GM12878 (cell line): Measurements from ENCODE around the gene AMIGO2. TPM values are rescaled to one million over a fixed set of nuclear protein-coding genes. Genes with fewer than 3 reads are reported as not detected.

Experiments used
- ATAC-seq: fragments of 200-7000 bp; cut with Tn5 transposase; 3 replicates; pipeline ENCODE4 v1.9.1; 2020; ENCODE audit warnings: mild to moderate bottlenecking, moderate library complexity
- BruUV-seq: library from RNA; stranded (reverse); fragments of 400-500 nt; replicated peaks from 2 replicates; lab custom pipeline; 2021; lab: Mats Ljungman, UMichigan
- CTCF ChIA-PET: fragments of 300-600 bp; sonication (Branson Sonifier 250); formaldehyde crosslinking; extraction: SDS; loops from one replicate; lab custom pipeline; 2021; ENCODE audit warnings: inconsistent platforms; lab: Yijun Ruan, JAX
- POLR2A ChIA-PET: fragments of 350-600 bp; formaldehyde crosslinking; extraction: SDS; loops from one replicate; lab custom pipeline; 2021; ENCODE audit warnings: inconsistent platforms; lab: Charles Lee
- RAD21 ChIA-PET: fragments of 300-600 bp; sonication (Branson Sonifier 250); formaldehyde crosslinking; loops from one replicate; lab custom pipeline; 2023; ENCODE audit warnings: antibody characterized with exemption; ENCODE audit not compliant: unreplicated experiment; lab: Charles Lee
- SMC1A ChIA-PET: fragments of 300-600 bp; sonication (Branson Sonifier 250); formaldehyde crosslinking; loops from one replicate; lab custom pipeline; 2023; ENCODE audit not compliant: unreplicated experiment, uncharacterized antibody; lab: Charles Lee
- DNase-seq: peaks from one replicate; pipeline ENCODE4 v3.0.0-alpha.2; 2011; ENCODE audit warnings: low read depth, low spot score
- FAIRE-seq: peaks from 3 replicates; lab custom pipeline; 2011; peaks lifted over from hg19 to GRCh38; lab: Jason Lieb, UNC
- H2AFZ ChIP-seq: 2 replicates; pipeline ENCODE4 v1.6.0; 2011; ENCODE audit warnings: low read depth, low read length, control low read depth; ENCODE audit not compliant: control insufficient read depth
- H3K27ac ChIP-seq: 2 replicates; pipeline ENCODE4 v1.5.1; 2011; ENCODE audit warnings: control low read depth; ENCODE audit not compliant: control insufficient read depth, insufficient read depth
- H3K27me3 ChIP-seq, 2 experiments: replicated peaks in 1 of 2; 2 replicates each; pipeline versions ENCODE4 v1.6.0 to v1.6.1; 2011; ENCODE audit warnings: low read length in 1 of 2; ENCODE audit not compliant: control insufficient read depth in 2 of 2, insufficient read depth in 2 of 2
- H3K36me3 ChIP-seq, 2 experiments: 2 replicates each; pipeline ENCODE4 v1.5.1; 2011; ENCODE audit warnings: low read length in 1 of 2; ENCODE audit not compliant: control insufficient read depth in 2 of 2, insufficient read depth in 2 of 2
- H3K4me1 ChIP-seq: 2 replicates; pipeline ENCODE4 v1.6.1; 2011; ENCODE audit warnings: mild to moderate bottlenecking, low read length, moderate library complexity, mixed read lengths; ENCODE audit not compliant: control insufficient read depth, insufficient read depth
- H3K4me2 ChIP-seq: 2 replicates; pipeline ENCODE4 v1.6.0; 2011; ENCODE audit warnings: control low read depth; ENCODE audit not compliant: control insufficient read depth, insufficient read depth
- H3K4me3 ChIP-seq: fragments of 200-600 bp; sonication (generic); 2 replicates; pipeline ENCODE4 v1.5.1; 2016
- H3K79me2 ChIP-seq: 2 replicates; pipeline ENCODE4 v1.6.0; 2011; ENCODE audit warnings: low read length; ENCODE audit not compliant: control insufficient read depth, insufficient read depth
- H3K9ac ChIP-seq: 2 replicates; pipeline ENCODE4 v1.8.0; 2011; ENCODE audit warnings: low read length, control low read depth, mixed read lengths; ENCODE audit not compliant: control insufficient read depth, insufficient read depth
- H3K9me3 ChIP-seq: replicated peaks from 3 replicates; pipeline ENCODE4 v1.5.1; 2011; ENCODE audit warnings: mild to moderate bottlenecking, low read length; ENCODE audit not compliant: control insufficient read depth, insufficient read depth
- H4K20me1 ChIP-seq: 2 replicates; pipeline ENCODE4 v1.6.0; 2011; ENCODE audit not compliant: control insufficient read depth, insufficient read depth
- ASH2L ChIP-seq: fragments of 300-600, 200-600 bp; sonication (generic); IDR thresholded peaks from 2 replicates; pipeline ENCODE4 v1.6.1; 2017; ENCODE audit warnings: low read depth, mild to moderate bottlenecking, borderline replicate concordance
- BCL3 ChIP-seq: IDR thresholded peaks from 2 replicates; pipeline ENCODE4 v1.6.1; 2011; ENCODE audit warnings: borderline replicate concordance, low read depth, mild to moderate bottlenecking, moderate library complexity, low read length; ENCODE audit not compliant: insufficient read depth, poor library complexity, severe bottlenecking
- CBX3 ChIP-seq: fragments of 200-600 bp; sonication (generic); IDR thresholded peaks from 2 replicates; pipeline ENCODE4 v1.6.1; 2016; ENCODE audit warnings: low read depth, borderline replicate concordance
- CEBPB ChIP-seq, 2 experiments: fragments of 150-350 bp in 1 of 2; IDR thresholded peaks; 2 replicates each; pipeline ENCODE4 v1.6.1; 2012 to 2014; ENCODE audit warnings: low read depth in 2 of 2, low read length in 2 of 2, borderline replicate concordance in 1 of 2, inconsistent platforms in 1 of 2
- HCFC1 ChIP-seq: fragments of 150-350 bp; IDR thresholded peaks from 2 replicates; pipeline ENCODE4 v1.6.1; 2014; ENCODE audit warnings: low read length
- MTA3 ChIP-seq: IDR thresholded peaks from 2 replicates; pipeline ENCODE4 v1.6.1; 2012; ENCODE audit warnings: low read length, inconsistent platforms, borderline replicate concordance
- NBN ChIP-seq: fragments of 450-650 bp; IDR thresholded peaks from 2 replicates; pipeline ENCODE4 v1.6.1; 2016
- PAX5 ChIP-seq: IDR thresholded peaks from 2 replicates; pipeline ENCODE4 v1.6.1; 2011; ENCODE audit warnings: low read depth, low read length, borderline replicate concordance
- POLR2AphosphoS5 ChIP-seq: IDR thresholded peaks from 2 replicates; pipeline ENCODE4 v1.6.1; 2011; ENCODE audit warnings: mild to moderate bottlenecking, low read length, inconsistent platforms
- SMC3 ChIP-seq: IDR thresholded peaks from 2 replicates; pipeline ENCODE4 v1.6.1; 2011; ENCODE audit warnings: low read length, improper control_type of control experiment, borderline replicate concordance
- STAT1 ChIP-seq: fragments of 450-650 bp; conservative IDR thresholded peaks from 2 replicates; pipeline ENCODE4 v1.6.1; 2014; ENCODE audit warnings: antibody characterized with exemption, mild to moderate bottlenecking
- WRNIP1 ChIP-seq: IDR thresholded peaks from 2 replicates; pipeline ENCODE4 v1.6.1; 2011; ENCODE audit warnings: low read depth, low read length, improper control_type of control experiment, borderline replicate concordance
- YBX1 ChIP-seq: fragments of 450-650 bp; IDR thresholded peaks from 2 replicates; pipeline ENCODE4 v1.6.1; 2016; ENCODE audit warnings: antibody characterized with exemption
- ZBTB33 ChIP-seq: fragments of 450-650 bp; IDR thresholded peaks from 2 replicates; pipeline ENCODE4 v1.6.1; 2017; ENCODE audit warnings: mild to moderate bottlenecking
- ZNF687 ChIP-seq: fragments of 450-650 bp; IDR thresholded peaks from 2 replicates; pipeline ENCODE4 v1.6.1; 2017; ENCODE audit warnings: mild to moderate bottlenecking, moderate library complexity
- ZSCAN29 ChIP-seq: fragments of 450-650 bp; IDR thresholded peaks from 2 replicates; pipeline ENCODE4 v1.6.1; 2017; ENCODE audit warnings: mild to moderate bottlenecking, moderate library complexity
- WGBS: methylation state at CpG from one replicate; pipeline ENCODE4 v1.1.6; 2016; ENCODE audit warnings: low lambda C conversion rate; ENCODE audit not compliant: insufficient replicate concordance, insufficient coverage; ENCODE audit errors: missing lambda C conversion rate; 5-methylcytosine and 5-hydroxymethylcytosine counted together
- in situ Hi-C: fragments of 300-500 bp; cut with MboI; formaldehyde crosslinking; loops from 9 replicates; pipeline ENCODE4 v1.14.3; 2018; ENCODE audit warnings: mixed read lengths
- intact Hi-C: fragments of 100-400 bp; cut with micrococcal nuclease; formaldehyde crosslinking; loops from one replicate; pipeline ENCODE4 v1.14.2; 2022; ENCODE audit not compliant: unreplicated experiment
- polyA plus RNA-seq, 11 experiments: library from polyadenylated mRNA; depleted of rRNA in 4 of 11; unstranded in 6 of 11; stranded (reverse) in 5 of 11; fragments of >200 nt; fragmentation: Nextera tagmentation in 4 of 11; fragmentation: Illumina TruSeq in 1 of 11; extraction: Ambion mirVana in 4 of 11; extraction: Trizol in 1 of 11; gene quantifications; 1 replicate in 1 of 11; 2 replicates in 10 of 11; pipeline versions ENCODE4 v1.2.1 to v1.2.3, GENCODE V29; 2011 to 2016; ENCODE audit warnings: inconsistent platforms in 2 of 11, missing spikeins in 2 of 11, low read depth in 1 of 11
- total RNA-seq, 4 experiments: library from RNA; depleted of rRNA in 3 of 4; stranded (reverse); fragments of >200 nt in 3 of 4; fragmentation: Illumina TruSeq in 1 of 4; extraction: Trizol in 1 of 4; gene quantifications; 2 replicates each; pipeline versions ENCODE4 v1.2.1 to v1.2.3, GENCODE V29; 2013 to 2021

AMIGO2 gene
- total and polyA plus RNA-seq, 10 of the 15 experiments (the other 5 are each of a cell fraction or from before 2014, with no cell fraction given), result 0.03 to 0.15 (median 0.11) TPM; not detected in 7

- SMC1A ChIA-PET, result interaction anchor here (2.5 kb wide), 1 partner anchor 230 kb away, joined by 9 read pairs; no protein-coding TSS in a partner anchor
- FAIRE-seq (no peak), ATAC-seq (no peak), DNase-seq (no peak)
- no TSS peak for BruUV-seq
- no peak overlapping the region for H3K4me2 ChIP-seq
- H3K79me2 ChIP-seq, result no peaks in the 10 kb centered on the region
- H3K4me1 ChIP-seq, result peaks cover 10% of the 10 kb centered on the region
- 58% methylated on average over 17 of the region's 17 CpGs for WGBS
- CTCF ChIA-PET, result interaction anchor here (0.8 to 2.8 kb wide), 4 partner anchors 9 to 320 kb away, joined by 3 to 12 read pairs (median 4); no protein-coding TSS in a partner anchor
- intact Hi-C loops (loop anchor here (2.0 kb wide), 1 partner anchor 229 kb away; no protein-coding TSS in a partner anchor), in situ Hi-C loops (no loop called here)
- H4K20me1 ChIP-seq, result no peaks in the 10 kb centered on the region
- H3K27ac ChIP-seq, result no peak overlapping the region
- H3K36me3 ChIP-seq, result no peaks in the 10 kb centered on the region
- TF ChIP-seq ZNF687 (no peak), NBN (no peak), PAX5 (no peak), ZBTB33 (no peak), MTA3 (no peak), POLR2AphosphoS5 (no peak), ZSCAN29 (no peak), WRNIP1 (no peak), STAT1 (no peak), CEBPB (IDR thresholded peaks at IDR 0.05; ENCODE audit: borderline replicate concordance in 1 of 2, low read depth in 2 of 2, low read length in 2 of 2) (no peak), YBX1 (no peak), CBX3 (no peak), SMC3 (no peak), ASH2L (no peak), HCFC1 (no peak), BCL3 (no peak)
- RAD21 ChIA-PET, result interaction anchor here (1.2 to 2.2 kb wide), 2 partner anchors 230 to 331 kb away, joined by 3 to 9 read pairs; no protein-coding TSS in a partner anchor
- no peaks in the 10 kb centered on the region for H3K9me3 ChIP-seq
- no peak overlapping the region for H2AFZ ChIP-seq
- POLR2A ChIA-PET, result no interaction called here
- no peak overlapping the region for H3K9ac ChIP-seq
- H3K27me3 ChIP-seq, result peaks cover 12 to 19% of the 10 kb centered on the region in 2 experiments
- no peak overlapping the region for H3K4me3 ChIP-seq
These were observed 2.3 kb downstream of the AMIGO2 start for GRCh38 chr12:47077206-47078085.
